Breast epithelium (tissue), 3 donors: ENCODE measurements around the gene KLF6.

Source experiments
- CTCF ChIP-seq, 3 donors: fragments of 450-650 bp; IDR thresholded peaks; one replicate each; pipeline ENCODE4 v1.5.1; 2016 to 2017; ENCODE audit warnings: antibody characterized with exemption in 3 of 3, mild to moderate bottlenecking in 3 of 3, moderate library complexity in 3 of 3
- POLR2A ChIP-seq: fragments of 450-650 bp; IDR thresholded peaks from one replicate; pipeline ENCODE4 v1.6.1; 2016; ENCODE audit warnings: antibody characterized with exemption, mild to moderate bottlenecking, moderate library complexity
- POLR2AphosphoS5 ChIP-seq, 3 donors: sonication (generic); formaldehyde crosslinking; IDR thresholded peaks; one replicate each; pipeline ENCODE4 v1.6.1; 2017; ENCODE audit warnings: antibody characterized with exemption in 3 of 3

- TF ChIP-seq POLR2A (peak; percentile 54), CTCF (IDR thresholded peaks at IDR 0.05) (no peak), POLR2AphosphoS5 (IDR thresholded peaks at IDR 0.05) (peak; percentile 85 to 88 (median 86))
These were observed 1.2 kb downstream of the KLF6 start for GRCh38 chr10:3783682-3784432.
